Fibroblast of skin of right biceps (primary cell): ENCODE data around the gene NCF2.
A peak's percentile ranks its signal among the peaks of the same experiment; 100 is the strongest.

Source experiments
- DNase-seq: peaks from one replicate; pipeline ENCODE4 v3.0.0-alpha.2; 2013

Gene NCF2

GRCh38 chr1:183582021-183582713 is 8.1 kb downstream of the NCF2 start:
- no peak for DNase-seq

- no peak for DNase-seq
Measured at GRCh38 chr1:183580281-183580682, 10.0 kb downstream of the NCF2 start.

- no peak for DNase-seq
Measured at GRCh38 chr1:183578856-183579255, 11.4 kb downstream of the NCF2 start.

GRCh38 chr1:183577897-183578465 is 12.3 kb downstream of the NCF2 start:
- DNase-seq, result no peak

GRCh38 chr1:183576537-183576936 is 13.7 kb downstream of the NCF2 start:
- DNase-seq, result no peak

- DNase-seq, result no peak
Measured at GRCh38 chr1:183575606-183576005, 14.7 kb downstream of the NCF2 start.

- no peak for DNase-seq
Measured at GRCh38 chr1:183572721-183573120, 17.5 kb downstream of the NCF2 start.

GRCh38 chr1:183571678-183572268 is 18.5 kb downstream of the NCF2 start:
- peak; percentile 16 for DNase-seq

GRCh38 chr1:183570451-183570850 is 19.8 kb downstream of the NCF2 start:
- DNase-seq, result no peak

- no peak for DNase-seq
Measured at GRCh38 chr1:183569801-183570200, 20.5 kb downstream of the NCF2 start.

- peak; percentile 61 for DNase-seq
Measured at GRCh38 chr1:183569141-183569540, 21.1 kb downstream of the NCF2 start.

- DNase-seq, result peak; percentile 54
Measured at GRCh38 chr1:183568176-183569021, 21.9 kb downstream of the NCF2 start.

GRCh38 chr1:183567584-183567983 is 22.7 kb downstream of the NCF2 start:
- peak; percentile 43 for DNase-seq

- peak; percentile 15 for DNase-seq
Measured at GRCh38 chr1:183566026-183566425, 24.2 kb downstream of the NCF2 start.

- no peak for DNase-seq
Measured at GRCh38 chr1:183565261-183565660, 25.0 kb downstream of the NCF2 start.

- DNase-seq, result no peak
Measured at GRCh38 chr1:183562701-183563100, 27.6 kb downstream of the NCF2 start.

- no peak for DNase-seq
Measured at GRCh38 chr1:183559061-183559460, 31.2 kb downstream of the NCF2 start.

- no peak for DNase-seq
Measured at GRCh38 chr1:183554577-183554976, 35.7 kb downstream of the NCF2 start.

- no peak for DNase-seq
Measured at GRCh38 chr1:183553764-183554163, 36.5 kb downstream of the NCF2 start.

GRCh38 chr1:183553331-183553730 is 36.9 kb downstream of the NCF2 start:
- DNase-seq, result no peak

- DNase-seq, result no peak
Measured at GRCh38 chr1:183552891-183553290, 37.4 kb downstream of the NCF2 start.

- no peak for DNase-seq
Measured at GRCh38 chr1:183552441-183552840, 37.8 kb downstream of the NCF2 start.

- no peak for DNase-seq
Measured at GRCh38 chr1:183551924-183552323, 38.3 kb downstream of the NCF2 start.

GRCh38 chr1:183550915-183551314 is 39.3 kb downstream of the NCF2 start:
- no peak for DNase-seq
